ENCODE measurements around the gene IPO13.
A peak's percentile ranks its signal among the peaks of the same experiment; 100 is the strongest.

IPO13 gene

DNA sequence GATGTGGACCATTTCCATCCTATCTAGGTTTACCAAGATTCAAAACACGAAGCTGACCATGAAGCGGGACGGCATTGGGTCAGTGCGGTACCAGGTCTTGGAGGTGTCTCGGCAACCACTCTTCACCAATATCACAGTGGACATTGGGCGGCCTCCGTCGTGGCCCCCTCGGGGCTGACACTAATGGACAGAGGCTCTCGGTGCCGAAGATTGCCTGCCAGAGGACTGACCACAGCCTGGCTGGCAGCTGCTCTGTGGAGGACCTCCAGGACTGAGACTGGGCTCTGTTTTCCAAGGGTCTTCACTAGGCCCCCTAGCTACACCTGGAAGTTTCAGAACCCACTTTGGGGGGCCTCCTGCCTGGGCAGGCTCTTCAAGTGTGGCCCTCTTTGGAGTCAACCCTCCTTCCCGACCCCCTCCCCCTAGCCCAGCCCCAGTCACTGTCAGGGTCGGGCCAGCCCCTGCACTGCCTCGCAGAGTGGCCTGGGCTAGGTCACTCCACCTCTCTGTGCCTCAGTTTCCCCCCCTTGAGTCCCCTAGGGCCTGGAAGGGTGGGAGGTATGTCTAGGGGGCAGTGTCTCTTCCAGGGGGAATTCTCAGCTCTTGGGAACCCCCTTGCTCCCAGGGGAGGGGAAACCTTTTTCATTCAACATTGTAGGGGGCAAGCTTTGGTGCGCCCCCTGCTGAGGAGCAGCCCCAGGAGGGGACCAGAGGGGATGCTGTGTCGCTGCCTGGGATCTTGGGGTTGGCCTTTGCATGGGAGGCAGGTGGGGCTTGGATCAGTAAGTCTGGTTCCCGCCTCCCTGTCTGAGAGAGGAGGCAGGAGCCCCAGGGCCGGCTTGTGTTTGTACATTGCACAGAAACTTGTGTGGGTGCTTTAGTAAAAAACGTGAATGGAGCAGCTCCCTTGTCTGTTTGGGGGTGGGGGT is 43.8 kb downstream of the IPO13 start:
- H3K4me3 ChIP-seq (ENCODE audit: low read length) = peak overlapping the region; percentile 75
- no peaks in the 10 kb centered on the region for H3K27me3 ChIP-seq (replicated peaks; ENCODE audit: insufficient read depth, low read length)
- peak overlapping the region; percentile 87 for H3K4me2 ChIP-seq (ENCODE audit: low read depth, low read length)
- H3K36me3 ChIP-seq (replicated peaks; ENCODE audit: insufficient read depth, low read length) = no peaks in the 10 kb centered on the region
- peak overlapping the region; percentile 37; the same call in 1 of the 2 replicates for H3K9ac ChIP-seq (ENCODE audit: low read length)
- H3K79me2 ChIP-seq (ENCODE audit: low read length) = no peaks in the 10 kb centered on the region
- peak overlapping the region; percentile 91 for H2AFZ ChIP-seq (ENCODE audit: low read length)
- peaks cover 16% of the 10 kb centered on the region for H3F3A ChIP-seq (ENCODE audit: insufficient read depth, low read length)
- DNase-seq = no peak
- H3K4me1 ChIP-seq (ENCODE audit: low read length) = peaks cover 17% of the 10 kb centered on the region
- TF ChIP-seq EZH2phosphoT487 (IDR thresholded peaks at IDR 0.05; ENCODE audit: low read length) = no peak
- TF ChIP-seq, protein P1, sequence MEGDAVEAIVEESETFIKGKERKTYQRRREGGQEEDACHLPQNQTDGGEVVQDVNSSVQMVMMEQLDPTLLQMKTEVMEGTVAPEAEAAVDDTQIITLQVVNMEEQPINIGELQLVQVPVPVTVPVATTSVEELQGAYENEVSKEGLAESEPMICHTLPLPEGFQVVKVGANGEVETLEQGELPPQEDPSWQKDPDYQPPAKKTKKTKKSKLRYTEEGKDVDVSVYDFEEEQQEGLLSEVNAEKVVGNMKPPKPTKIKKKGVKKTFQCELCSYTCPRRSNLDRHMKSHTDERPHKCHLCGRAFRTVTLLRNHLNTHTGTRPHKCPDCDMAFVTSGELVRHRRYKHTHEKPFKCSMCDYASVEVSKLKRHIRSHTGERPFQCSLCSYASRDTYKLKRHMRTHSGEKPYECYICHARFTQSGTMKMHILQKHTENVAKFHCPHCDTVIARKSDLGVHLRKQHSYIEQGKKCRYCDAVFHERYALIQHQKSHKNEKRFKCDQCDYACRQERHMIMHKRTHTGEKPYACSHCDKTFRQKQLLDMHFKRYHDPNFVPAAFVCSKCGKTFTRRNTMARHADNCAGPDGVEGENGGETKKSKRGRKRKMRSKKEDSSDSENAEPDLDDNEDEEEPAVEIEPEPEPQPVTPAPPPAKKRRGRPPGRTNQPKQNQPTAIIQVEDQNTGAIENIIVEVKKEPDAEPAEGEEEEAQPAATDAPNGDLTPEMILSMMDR (IDR thresholded peaks at IDR 0.05; ENCODE audit: low read length) = peak; percentile 18; the same call in 1 of the 2 replicates
- H3K9me3 ChIP-seq (replicated peaks; ENCODE audit: insufficient read depth, low read length) = no peaks in the 10 kb centered on the region
- H3K9me2 ChIP-seq (replicated peaks; ENCODE audit: insufficient read depth, low read length) = no peaks in the 10 kb centered on the region
- no peaks in the 10 kb centered on the region for H4K20me1 ChIP-seq (ENCODE audit: insufficient read depth, low read length)
- H3K27ac ChIP-seq (ENCODE audit: low read length) = peak overlapping the region; percentile 17; the same call in 1 of the 2 replicates

GRCh38 chr1:43991200-43991475 is 44.4 kb downstream of the IPO13 start:
- Histone ChIP-seq H3K36me3 (replicated peaks; ENCODE audit: insufficient read depth, low read length) (no peaks in the 10 kb centered on the region), H3K27ac (ENCODE audit: low read length) (peak overlapping the region; percentile 17; the same call in 1 of the 2 replicates), H3K4me2 (ENCODE audit: low read depth, low read length) (peak overlapping the region; percentile 87), H3K9me3 (replicated peaks; ENCODE audit: insufficient read depth, low read length) (no peaks in the 10 kb centered on the region), H2AFZ (ENCODE audit: low read length) (peak overlapping the region; percentile 91), H3K9ac (ENCODE audit: low read length) (peak overlapping the region; percentile 37; the same call in 1 of the 2 replicates), H3F3A (ENCODE audit: insufficient read depth, low read length) (peaks cover 16% of the 10 kb centered on the region), H4K20me1 (ENCODE audit: insufficient read depth, low read length) (no peaks in the 10 kb centered on the region), H3K9me2 (replicated peaks; ENCODE audit: insufficient read depth, low read length) (no peaks in the 10 kb centered on the region), H3K27me3 (replicated peaks; ENCODE audit: insufficient read depth, low read length) (no peaks in the 10 kb centered on the region), H3K79me2 (ENCODE audit: low read length) (no peaks in the 10 kb centered on the region), H3K4me1 (ENCODE audit: low read length) (peaks cover 17% of the 10 kb centered on the region), H3K4me3 (ENCODE audit: low read length) (peak overlapping the region; percentile 75)
- DNase-seq = no peak
- TF ChIP-seq EZH2phosphoT487 (IDR thresholded peaks at IDR 0.05; ENCODE audit: low read length) (no peak), EZH2 (optimal IDR thresholded peaks at IDR 0.05; ENCODE audit: low read depth, low read length) (no peak)
- TF ChIP-seq, protein P1 (IDR thresholded peaks at IDR 0.05; ENCODE audit: low read length) = no peak

DNA sequence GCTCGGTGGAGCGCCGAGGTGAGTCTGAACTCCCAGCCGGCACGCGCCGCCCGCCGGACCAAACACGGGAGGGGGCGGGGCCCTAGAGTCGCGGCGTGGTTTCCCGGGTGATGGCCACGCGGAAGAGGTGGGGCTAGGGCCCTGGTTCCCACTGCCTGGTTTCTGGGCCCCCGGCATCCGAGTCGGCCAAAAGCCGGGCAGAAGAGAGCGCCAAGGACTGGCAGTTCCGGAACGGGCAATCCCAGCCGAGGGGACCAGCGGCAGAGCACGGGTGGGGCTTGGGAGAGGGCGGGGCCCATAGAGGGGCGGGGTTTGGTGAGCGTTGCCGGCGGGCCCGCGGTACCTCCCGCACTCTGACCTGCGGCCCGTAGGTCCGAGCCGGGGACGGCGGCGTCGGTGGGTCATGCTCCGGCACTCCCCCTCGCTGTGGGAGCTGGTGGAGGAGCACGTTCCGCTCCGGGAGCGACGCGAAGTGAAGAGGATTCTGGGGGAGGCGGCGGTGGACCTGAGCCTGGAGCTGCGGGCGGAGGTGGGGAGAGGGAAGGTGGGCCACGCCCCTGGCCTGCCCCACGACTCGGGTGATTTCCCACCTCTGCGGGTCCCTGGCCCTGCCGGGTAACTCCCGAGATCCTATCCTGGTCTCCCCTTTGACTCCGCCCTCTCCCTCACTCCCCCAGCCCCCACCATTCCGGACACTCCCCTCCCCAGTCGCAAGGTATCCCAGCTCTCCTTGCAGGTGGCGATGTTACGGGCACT is 44.9 kb downstream of the IPO13 start, which contains the start of gene CCDC24:
Gene CCDC24, plus strand, starts transcription at position 124 of the 756 bp plus-strand sequence. Its CDS starts 280 bp downstream, at position 404.
- H3K9ac ChIP-seq (ENCODE audit: low read length) = peak within 1 kb of the TSS; percentile 37; the same call in 1 of the 2 replicates
- no peaks in the 10 kb centered on the region for H3K79me2 ChIP-seq (ENCODE audit: low read length)
- peak within 1 kb of the TSS; percentile 75 for H3K4me3 ChIP-seq (ENCODE audit: low read length)
- no peaks in the 10 kb centered on the region for H3K9me2 ChIP-seq (replicated peaks; ENCODE audit: insufficient read depth, low read length)
- TF ChIP-seq, protein P1 (IDR thresholded peaks at IDR 0.05; ENCODE audit: low read length) = no peak
- no peak for TF ChIP-seq EZH2 (optimal IDR thresholded peaks at IDR 0.05; ENCODE audit: low read depth, low read length)
- no peak for TF ChIP-seq EZH2phosphoT487 (IDR thresholded peaks at IDR 0.05; ENCODE audit: low read length)
- DNase-seq = peak; percentile 82
- peaks cover 17% of the 10 kb centered on the region for H3K4me1 ChIP-seq (ENCODE audit: low read length)
- H4K20me1 ChIP-seq (ENCODE audit: insufficient read depth, low read length) = no peaks in the 10 kb centered on the region
- no peaks in the 10 kb centered on the region for H3K27me3 ChIP-seq (replicated peaks; ENCODE audit: insufficient read depth, low read length)
- H2AFZ ChIP-seq (ENCODE audit: low read length) = peak within 1 kb of the TSS; percentile 91
- H3K27ac ChIP-seq (ENCODE audit: low read length) = peak within 1 kb of the TSS; percentile 17; the same call in 1 of the 2 replicates
- no peaks in the 10 kb centered on the region for H3K9me3 ChIP-seq (replicated peaks; ENCODE audit: insufficient read depth, low read length)
- H3K36me3 ChIP-seq (replicated peaks; ENCODE audit: insufficient read depth, low read length) = no peaks in the 10 kb centered on the region
- H3F3A ChIP-seq (ENCODE audit: insufficient read depth, low read length) = peaks cover 16% of the 10 kb centered on the region
- peak within 1 kb of the TSS; percentile 87 for H3K4me2 ChIP-seq (ENCODE audit: low read depth, low read length)

Data from MM.1S (cell line).